ENCODE measurements around the gene RAD51C.

RAD51C gene

DNA sequence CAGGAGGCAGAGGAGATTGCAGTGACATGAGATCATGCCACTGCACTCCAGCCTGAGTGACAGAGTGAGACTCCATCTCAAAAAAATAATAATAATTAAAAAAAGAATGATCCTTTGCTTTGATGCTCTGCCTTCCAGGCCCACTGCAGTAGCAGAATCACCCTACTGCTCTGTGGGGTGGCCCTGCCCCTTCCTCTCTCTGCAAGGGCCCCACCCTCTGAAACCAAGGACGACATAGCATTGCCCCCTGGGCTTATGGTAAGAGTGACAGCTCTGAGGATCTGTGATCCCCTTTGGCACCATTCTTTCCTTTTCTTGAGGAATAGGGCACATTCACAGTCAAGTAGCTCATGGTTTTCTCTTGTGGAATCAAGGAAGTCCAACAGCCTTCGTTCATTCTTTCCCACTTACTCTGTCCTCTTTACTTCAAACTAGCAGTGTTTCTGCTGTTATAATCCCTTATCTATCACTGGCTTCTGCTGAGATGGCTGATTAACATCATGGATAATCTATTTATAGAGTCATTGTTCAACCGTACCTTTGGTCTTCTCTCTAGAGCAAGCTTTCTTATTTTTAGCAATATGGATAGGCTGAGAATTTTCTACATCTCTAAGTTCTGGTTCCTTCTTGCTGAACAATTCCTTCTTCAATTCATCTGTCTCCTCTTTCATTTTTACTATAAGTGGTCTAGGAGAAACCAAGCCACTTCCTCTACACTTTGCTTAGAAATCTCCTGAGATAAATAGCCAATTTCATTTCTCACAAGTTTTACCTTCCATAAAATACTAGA, 14.1 kb downstream of the RAD51C start:
- H3K36me3 ChIP-seq (ENCODE audit: insufficient read depth, low read length), result peaks cover 30% of the 10 kb centered on the region
- H3K27ac ChIP-seq, result no peak overlapping the region
- no peak for DNase-seq (ENCODE audit: low read depth, low spot score)
- H3K4me3 ChIP-seq, result no peak overlapping the region
- peak overlapping the region; percentile 20 for H3K9ac ChIP-seq (ENCODE audit: insufficient read length)
- no peaks in the 10 kb centered on the region for H3K9me3 ChIP-seq (ENCODE audit: low read depth, low read length)
- TF ChIP-seq POLR2AphosphoS5 (IDR thresholded peaks at IDR 0.05; ENCODE audit: borderline replicate concordance, low read depth, low read length) (no peak), FOXP2 (optimal IDR thresholded peaks at IDR 0.05; ENCODE audit: control extremely low read depth, extremely low read length, insufficient read depth) (no peak), EZH2 (IDR thresholded peaks at IDR 0.05) (no peak)

DNA sequence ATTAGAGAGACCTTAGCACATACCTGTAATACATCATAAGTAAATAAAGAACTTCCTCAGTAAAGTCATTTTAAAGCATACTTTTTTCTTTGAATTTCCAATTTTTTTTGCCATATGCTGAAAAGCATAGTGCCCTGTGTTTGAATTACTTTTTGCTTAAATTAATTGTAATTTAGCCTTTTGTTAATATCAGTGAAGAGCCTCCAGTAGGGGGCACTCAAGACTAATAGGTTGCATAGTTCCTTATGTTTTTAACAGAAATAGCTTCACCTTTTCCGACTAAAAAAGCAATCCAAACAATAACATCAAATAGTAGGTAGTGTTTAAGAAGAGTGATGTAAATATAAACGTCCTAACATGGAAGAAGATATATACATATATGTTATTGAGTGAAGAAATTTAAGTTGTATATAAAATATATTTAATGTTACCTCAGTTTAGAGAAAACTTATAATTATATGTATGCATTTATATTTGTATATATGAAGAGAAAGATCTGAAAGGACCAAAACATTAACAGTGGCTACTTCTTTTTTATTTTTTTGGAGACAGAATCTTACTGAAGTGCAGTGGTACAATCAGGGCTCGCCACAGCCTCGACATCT, 18.6 kb downstream of the RAD51C start:
- peak; percentile 26 for DNase-seq (ENCODE audit: low read depth, low spot score)
- no peaks in the 10 kb centered on the region for H3K9me3 ChIP-seq (ENCODE audit: low read depth, low read length)
- H3K9ac ChIP-seq (ENCODE audit: insufficient read length), result no peak overlapping the region
- peaks cover 27% of the 10 kb centered on the region for H3K36me3 ChIP-seq (ENCODE audit: insufficient read depth, low read length)
- no peak overlapping the region for H3K27ac ChIP-seq
- no peak for TF ChIP-seq FOXP2 (optimal IDR thresholded peaks at IDR 0.05; ENCODE audit: control extremely low read depth, extremely low read length, insufficient read depth)
- no peak for TF ChIP-seq EZH2 (IDR thresholded peaks at IDR 0.05)
- TF ChIP-seq POLR2AphosphoS5 (IDR thresholded peaks at IDR 0.05; ENCODE audit: borderline replicate concordance, low read depth, low read length), result no peak
- no peak overlapping the region for H3K4me3 ChIP-seq

DNA sequence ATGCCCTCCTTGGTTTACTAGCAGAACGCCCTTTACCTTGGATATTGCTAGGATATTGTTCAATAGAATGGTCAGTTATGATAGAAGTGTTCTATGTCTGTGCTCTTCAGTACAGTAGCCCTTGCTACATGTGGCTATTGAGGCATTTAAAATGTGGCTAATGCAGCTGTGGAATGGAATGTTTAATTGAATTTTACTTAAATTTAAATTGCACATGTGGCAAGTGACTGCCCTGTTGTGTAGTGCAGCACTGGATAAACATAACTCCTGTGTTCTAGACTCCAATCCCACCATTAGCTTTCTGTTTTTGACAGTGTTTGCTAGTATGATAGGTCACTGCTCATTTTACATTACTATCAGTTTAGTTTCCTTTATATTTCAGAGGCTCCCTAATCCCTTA, 29.9 kb downstream of the RAD51C start:
- Histone ChIP-seq H3K27ac (no peak overlapping the region), H3K36me3 (ENCODE audit: insufficient read depth, low read length) (peaks cover 19% of the 10 kb centered on the region), H3K9me3 (ENCODE audit: low read depth, low read length) (no peaks in the 10 kb centered on the region), H3K4me3 (no peak overlapping the region), H3K9ac (ENCODE audit: insufficient read length) (no peak overlapping the region)
- DNase-seq (ENCODE audit: low read depth, low spot score), result no peak
- TF ChIP-seq FOXP2 (optimal IDR thresholded peaks at IDR 0.05; ENCODE audit: control extremely low read depth, extremely low read length, insufficient read depth) (no peak), POLR2AphosphoS5 (IDR thresholded peaks at IDR 0.05; ENCODE audit: borderline replicate concordance, low read depth, low read length) (no peak), EZH2 (IDR thresholded peaks at IDR 0.05) (no peak)

DNA sequence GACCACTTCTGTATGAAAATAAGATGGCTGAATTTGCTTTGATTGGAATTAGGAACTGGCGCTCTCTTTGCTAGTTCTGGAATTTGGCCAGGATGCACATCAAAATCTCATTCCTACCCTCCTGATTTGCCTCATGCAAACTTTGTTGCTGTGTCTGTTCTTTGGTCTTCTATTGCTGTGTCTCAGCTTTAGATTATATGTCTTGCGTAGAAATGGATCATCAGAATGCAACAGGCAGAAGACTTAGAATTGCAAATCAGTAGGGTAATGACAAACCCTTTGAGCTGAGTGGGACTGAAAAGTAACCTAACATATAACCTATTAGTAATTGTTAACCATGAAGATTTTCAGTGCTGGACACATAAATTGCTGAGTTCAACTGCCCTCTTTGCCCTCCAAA, 30.3 kb downstream of the RAD51C start:
- no peak overlapping the region for H3K9ac ChIP-seq (ENCODE audit: insufficient read length)
- DNase-seq (ENCODE audit: low read depth, low spot score), result no peak
- no peak overlapping the region for H3K4me3 ChIP-seq
- TF ChIP-seq FOXP2 (optimal IDR thresholded peaks at IDR 0.05; ENCODE audit: control extremely low read depth, extremely low read length, insufficient read depth) (no peak), EZH2 (IDR thresholded peaks at IDR 0.05) (no peak), POLR2AphosphoS5 (IDR thresholded peaks at IDR 0.05; ENCODE audit: borderline replicate concordance, low read depth, low read length) (no peak)
- no peak overlapping the region for H3K27ac ChIP-seq
- peaks cover 19% of the 10 kb centered on the region for H3K36me3 ChIP-seq (ENCODE audit: insufficient read depth, low read length)
- no peaks in the 10 kb centered on the region for H3K9me3 ChIP-seq (ENCODE audit: low read depth, low read length)

DNA sequence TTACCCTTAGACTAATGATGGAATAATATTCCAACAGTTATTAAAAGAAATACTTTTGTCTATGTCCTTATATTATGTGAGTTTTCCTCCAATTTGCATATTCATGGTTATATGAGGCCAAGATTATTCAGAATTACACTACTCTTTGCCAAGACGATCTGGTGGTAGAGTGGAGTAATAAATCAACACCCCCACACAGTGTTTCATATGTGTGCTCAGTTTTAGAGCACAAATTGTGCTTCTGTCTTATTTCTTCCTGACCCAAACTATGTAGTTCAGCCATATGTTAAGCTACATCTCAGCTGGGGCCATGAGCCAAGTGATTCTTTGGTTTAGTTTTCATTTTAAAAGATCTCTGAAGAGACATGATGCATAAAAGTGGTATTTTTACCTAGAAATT, 36.4 kb downstream of the RAD51C start:
- Histone ChIP-seq H3K9me3 (ENCODE audit: low read depth, low read length) (no peaks in the 10 kb centered on the region), H3K4me3 (no peak overlapping the region), H3K9ac (ENCODE audit: insufficient read length) (no peak overlapping the region), H3K36me3 (ENCODE audit: insufficient read depth, low read length) (peaks cover 11% of the 10 kb centered on the region), H3K27ac (no peak overlapping the region)
- TF ChIP-seq POLR2AphosphoS5 (IDR thresholded peaks at IDR 0.05; ENCODE audit: borderline replicate concordance, low read depth, low read length) (no peak), FOXP2 (optimal IDR thresholded peaks at IDR 0.05; ENCODE audit: control extremely low read depth, extremely low read length, insufficient read depth) (no peak), EZH2 (IDR thresholded peaks at IDR 0.05) (no peak)
- no peak for DNase-seq (ENCODE audit: low read depth, low spot score)

DNA sequence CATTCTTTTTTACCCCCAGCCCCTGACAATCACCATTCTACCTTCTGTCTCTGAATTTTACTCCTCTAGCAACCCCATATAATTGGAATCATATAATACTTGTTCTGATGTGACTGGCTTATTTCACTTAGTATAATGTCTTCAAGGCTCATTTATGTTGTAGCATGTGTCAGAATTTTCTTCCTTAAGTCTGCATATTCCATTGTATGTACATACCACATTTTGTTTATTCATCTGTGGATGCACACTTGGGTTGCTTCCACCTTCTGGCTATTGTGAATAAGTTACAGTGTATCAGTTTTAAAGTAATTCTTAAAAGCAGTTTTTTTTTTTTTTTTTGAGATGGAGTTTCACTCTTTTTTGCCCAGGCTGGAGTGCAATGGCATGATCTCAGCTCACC, 38.5 kb downstream of the RAD51C start:
- Histone ChIP-seq H3K36me3 (ENCODE audit: insufficient read depth, low read length) (peaks cover 6% of the 10 kb centered on the region; the same call in 1 of the 2 replicates), H3K4me3 (no peak overlapping the region), H3K9me3 (ENCODE audit: low read depth, low read length) (no peaks in the 10 kb centered on the region), H3K27ac (no peak overlapping the region), H3K9ac (ENCODE audit: insufficient read length) (no peak overlapping the region)
- no peak for TF ChIP-seq EZH2 (IDR thresholded peaks at IDR 0.05)
- TF ChIP-seq FOXP2 (optimal IDR thresholded peaks at IDR 0.05; ENCODE audit: control extremely low read depth, extremely low read length, insufficient read depth), result no peak
- no peak for TF ChIP-seq POLR2AphosphoS5 (IDR thresholded peaks at IDR 0.05; ENCODE audit: borderline replicate concordance, low read depth, low read length)
- DNase-seq (ENCODE audit: low read depth, low spot score), result no peak

DNA sequence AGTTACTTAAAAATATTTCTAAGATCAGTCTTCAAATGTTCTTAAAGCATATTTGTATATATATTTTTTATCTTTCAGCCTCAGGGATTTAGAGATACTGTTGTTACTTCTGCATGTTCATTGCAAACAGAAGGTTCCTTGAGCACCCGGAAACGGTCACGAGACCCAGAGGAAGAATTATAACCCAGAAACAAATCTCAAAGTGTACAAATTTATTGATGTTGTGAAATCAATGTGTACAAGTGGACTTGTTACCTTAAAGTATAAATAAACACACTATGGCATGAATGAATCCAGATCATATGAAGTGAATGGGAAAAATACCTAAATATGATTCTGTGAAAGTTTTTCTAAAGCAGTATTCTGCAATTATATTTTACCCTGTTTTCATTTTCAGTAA, 41.6 kb downstream of the RAD51C start:
- Histone ChIP-seq H3K9ac (ENCODE audit: insufficient read length) (no peak overlapping the region), H3K36me3 (ENCODE audit: insufficient read depth, low read length) (peaks cover 6% of the 10 kb centered on the region; the same call in 1 of the 2 replicates), H3K9me3 (ENCODE audit: low read depth, low read length) (no peaks in the 10 kb centered on the region), H3K4me3 (no peak overlapping the region), H3K27ac (no peak overlapping the region)
- DNase-seq (ENCODE audit: low read depth, low spot score), result no peak
- TF ChIP-seq FOXP2 (optimal IDR thresholded peaks at IDR 0.05; ENCODE audit: control extremely low read depth, extremely low read length, insufficient read depth) (no peak), EZH2 (IDR thresholded peaks at IDR 0.05) (no peak), POLR2AphosphoS5 (IDR thresholded peaks at IDR 0.05; ENCODE audit: borderline replicate concordance, low read depth, low read length) (no peak)

DNA sequence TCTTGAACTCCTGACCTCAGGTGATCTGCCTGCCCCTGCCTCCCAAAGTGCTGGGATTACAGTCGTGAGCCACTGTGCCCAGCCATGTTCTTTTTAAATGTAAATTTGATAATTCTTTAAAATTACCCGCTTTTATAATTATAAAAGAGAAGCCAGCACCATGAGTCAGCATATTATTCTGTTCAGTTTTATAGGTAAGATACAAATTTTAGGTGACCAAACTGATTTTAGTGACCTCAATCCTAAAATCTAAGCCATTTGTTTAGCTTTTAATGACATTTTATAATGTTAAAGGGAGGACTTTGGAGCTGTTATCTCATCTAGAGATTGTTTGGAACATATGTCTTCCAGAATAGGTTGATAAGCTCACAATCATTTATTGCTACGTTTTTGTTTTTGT, 42.4 kb downstream of the RAD51C start:
- H3K4me3 ChIP-seq, result no peak overlapping the region
- no peak for TF ChIP-seq POLR2AphosphoS5 (IDR thresholded peaks at IDR 0.05; ENCODE audit: borderline replicate concordance, low read depth, low read length)
- no peak for TF ChIP-seq FOXP2 (optimal IDR thresholded peaks at IDR 0.05; ENCODE audit: control extremely low read depth, extremely low read length, insufficient read depth)
- no peak for TF ChIP-seq EZH2 (IDR thresholded peaks at IDR 0.05)
- H3K9me3 ChIP-seq (ENCODE audit: low read depth, low read length), result no peaks in the 10 kb centered on the region
- H3K9ac ChIP-seq (ENCODE audit: insufficient read length), result no peak overlapping the region
- H3K27ac ChIP-seq, result 0 out of 2 replicates have a peak overlapping the region, but pooled peaks have one; percentile 16
- no peak for DNase-seq (ENCODE audit: low read depth, low spot score)
- peaks cover 6% of the 10 kb centered on the region; the same call in 1 of the 2 replicates for H3K36me3 ChIP-seq (ENCODE audit: insufficient read depth, low read length)

Measured in SK-N-MC (cell line).